Measurements from ENCODE around the gene GNPAT.

Gene GNPAT

DNA sequence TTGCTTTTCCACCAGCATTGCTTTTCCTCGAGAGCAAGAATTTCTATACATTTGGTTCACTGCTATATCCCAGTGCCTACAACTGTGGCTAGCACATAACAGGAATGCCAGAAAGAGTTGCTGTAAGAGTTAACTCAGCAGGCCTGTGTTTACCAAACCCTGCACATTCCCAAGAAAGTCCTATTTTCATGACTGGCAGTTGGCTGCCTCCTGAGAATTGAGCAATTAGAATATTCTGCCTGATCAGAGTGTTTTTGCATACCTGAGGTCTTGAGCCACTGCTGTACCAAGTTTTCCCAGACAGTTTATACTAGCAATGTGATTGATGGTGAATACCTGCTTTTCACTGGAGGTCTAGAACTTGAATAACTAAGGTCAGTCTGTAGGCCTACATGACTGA lies 2.7 kb upstream of the GNPAT start:
- Histone ChIP-seq H3K4me3 (ENCODE audit: insufficient read depth, low read length, poor library complexity, severe bottlenecking) (no peak overlapping the region), H3K9me3 (ENCODE audit: insufficient read depth, low read length) (no peaks in the 10 kb centered on the region), H3K27me3 (ENCODE audit: low read length) (no peaks in the 10 kb centered on the region), H3F3A (ENCODE audit: insufficient read depth) (no peaks in the 10 kb centered on the region), H2AFZ (ENCODE audit: low read depth, low read length, severe bottlenecking) (no peak overlapping the region), H3K4me2 (ENCODE audit: low read depth, low read length, poor library complexity, severe bottlenecking) (no peak overlapping the region), H3K36me3 (ENCODE audit: low read length) (no peaks in the 10 kb centered on the region; the same call in 1 of the 2 replicates), H3K9ac (ENCODE audit: low read length) (no peak overlapping the region), H3K27ac (ENCODE audit: low read depth, low read length) (no peak overlapping the region), H3K79me2 (ENCODE audit: insufficient read depth, low read length) (peaks cover 53% of the 10 kb centered on the region), H4K20me1 (ENCODE audit: low read depth, low read length) (no peaks in the 10 kb centered on the region), H3K9me2 (replicated peaks; ENCODE audit: insufficient read depth, low read length) (no peaks in the 10 kb centered on the region)
- TF ChIP-seq, protein P1, sequence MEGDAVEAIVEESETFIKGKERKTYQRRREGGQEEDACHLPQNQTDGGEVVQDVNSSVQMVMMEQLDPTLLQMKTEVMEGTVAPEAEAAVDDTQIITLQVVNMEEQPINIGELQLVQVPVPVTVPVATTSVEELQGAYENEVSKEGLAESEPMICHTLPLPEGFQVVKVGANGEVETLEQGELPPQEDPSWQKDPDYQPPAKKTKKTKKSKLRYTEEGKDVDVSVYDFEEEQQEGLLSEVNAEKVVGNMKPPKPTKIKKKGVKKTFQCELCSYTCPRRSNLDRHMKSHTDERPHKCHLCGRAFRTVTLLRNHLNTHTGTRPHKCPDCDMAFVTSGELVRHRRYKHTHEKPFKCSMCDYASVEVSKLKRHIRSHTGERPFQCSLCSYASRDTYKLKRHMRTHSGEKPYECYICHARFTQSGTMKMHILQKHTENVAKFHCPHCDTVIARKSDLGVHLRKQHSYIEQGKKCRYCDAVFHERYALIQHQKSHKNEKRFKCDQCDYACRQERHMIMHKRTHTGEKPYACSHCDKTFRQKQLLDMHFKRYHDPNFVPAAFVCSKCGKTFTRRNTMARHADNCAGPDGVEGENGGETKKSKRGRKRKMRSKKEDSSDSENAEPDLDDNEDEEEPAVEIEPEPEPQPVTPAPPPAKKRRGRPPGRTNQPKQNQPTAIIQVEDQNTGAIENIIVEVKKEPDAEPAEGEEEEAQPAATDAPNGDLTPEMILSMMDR (IDR thresholded peaks at IDR 0.05; ENCODE audit: insufficient read depth, low read length, poor library complexity, severe bottlenecking): no peak

DNA sequence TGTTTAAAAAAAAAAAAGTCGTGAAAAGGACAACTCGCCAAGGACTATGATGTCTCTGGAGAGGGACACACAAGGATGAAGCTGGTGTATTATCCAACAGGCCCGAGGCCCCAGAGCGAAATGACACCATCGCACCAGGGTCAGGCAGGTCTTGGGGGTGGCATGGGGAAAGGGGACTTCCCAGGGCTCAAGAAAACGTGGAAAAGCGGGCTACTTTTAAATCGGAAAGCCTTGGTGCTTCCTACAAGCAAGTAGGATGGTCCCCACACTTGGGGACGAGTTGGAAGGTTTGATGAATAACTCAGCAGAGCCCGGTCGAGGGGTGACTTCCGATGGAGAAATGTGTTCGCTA lies 505 bp upstream of the GNPAT start:
- Histone ChIP-seq H2AFZ (ENCODE audit: low read depth, low read length, severe bottlenecking) (peak overlapping the region; percentile 84), H3K4me3 (ENCODE audit: insufficient read depth, low read length, poor library complexity, severe bottlenecking) (peak overlapping the region; percentile 92), H3K9me2 (replicated peaks; ENCODE audit: insufficient read depth, low read length) (no peaks in the 10 kb centered on the region), H3K4me2 (ENCODE audit: low read depth, low read length, poor library complexity, severe bottlenecking) (peak overlapping the region; percentile 64), H3K79me2 (ENCODE audit: insufficient read depth, low read length) (peaks cover 63% of the 10 kb centered on the region), H4K20me1 (ENCODE audit: low read depth, low read length) (no peaks in the 10 kb centered on the region), H3F3A (ENCODE audit: insufficient read depth) (no peaks in the 10 kb centered on the region), H3K9ac (ENCODE audit: low read length) (peak overlapping the region; percentile 80), H3K27me3 (ENCODE audit: low read length) (no peaks in the 10 kb centered on the region), H3K27ac (ENCODE audit: low read depth, low read length) (peak overlapping the region; percentile 44), H3K36me3 (ENCODE audit: low read length) (no peaks in the 10 kb centered on the region; the same call in 1 of the 2 replicates), H3K9me3 (ENCODE audit: insufficient read depth, low read length) (no peaks in the 10 kb centered on the region)
- TF ChIP-seq, protein P1 (IDR thresholded peaks at IDR 0.05; ENCODE audit: insufficient read depth, low read length, poor library complexity, severe bottlenecking): no peak
- TF ChIP-seq EZH2phosphoT487 (conservative IDR thresholded peaks at IDR 0.05; ENCODE audit: low read length): no peak

DNA sequence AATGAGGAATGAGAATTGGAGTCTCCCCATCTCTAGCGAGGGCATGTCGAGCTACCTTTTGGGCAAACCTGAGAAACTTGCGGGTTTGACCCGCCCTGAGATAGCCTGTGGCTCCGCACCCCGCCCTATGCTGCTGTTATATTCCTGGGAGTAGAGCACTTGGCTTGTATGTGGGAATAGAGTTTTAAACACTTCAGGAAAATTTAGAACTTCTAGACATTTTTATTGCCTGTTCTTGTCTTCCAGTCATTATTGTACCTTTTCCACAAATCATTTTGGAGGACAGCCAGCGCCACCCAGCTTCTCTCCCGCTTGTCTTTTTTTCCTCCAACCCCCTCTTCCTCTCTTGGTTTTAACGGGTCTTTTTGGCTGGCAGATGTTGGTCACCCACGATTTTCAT lies 738 bp downstream of the GNPAT start:
- TF ChIP-seq EZH2phosphoT487 (conservative IDR thresholded peaks at IDR 0.05; ENCODE audit: low read length): no peak
- TF ChIP-seq, protein P1 (IDR thresholded peaks at IDR 0.05; ENCODE audit: insufficient read depth, low read length, poor library complexity, severe bottlenecking): peak; percentile 29
- Histone ChIP-seq H3K79me2 (ENCODE audit: insufficient read depth, low read length) (peaks cover 64% of the 10 kb centered on the region), H3K9me2 (replicated peaks; ENCODE audit: insufficient read depth, low read length) (no peaks in the 10 kb centered on the region)

More for the DNA sequence above, 738 bp downstream of the GNPAT start:
- H3K27me3 ChIP-seq (ENCODE audit: low read length): no peaks in the 10 kb centered on the region
- no peaks in the 10 kb centered on the region for H4K20me1 ChIP-seq (ENCODE audit: low read depth, low read length)
- H3K9ac ChIP-seq (ENCODE audit: low read length): peak overlapping the region; percentile 80
- no peaks in the 10 kb centered on the region for H3K9me3 ChIP-seq (ENCODE audit: insufficient read depth, low read length)
- H2AFZ ChIP-seq (ENCODE audit: low read depth, low read length, severe bottlenecking): peak overlapping the region; percentile 84
- H3K27ac ChIP-seq (ENCODE audit: low read depth, low read length): peak overlapping the region; percentile 23; the same call in 1 of the 2 replicates
- H3K36me3 ChIP-seq (ENCODE audit: low read length): no peaks in the 10 kb centered on the region; the same call in 1 of the 2 replicates
- no peaks in the 10 kb centered on the region for H3F3A ChIP-seq (ENCODE audit: insufficient read depth)
- peak overlapping the region; percentile 92 for H3K4me3 ChIP-seq (ENCODE audit: insufficient read depth, low read length, poor library complexity, severe bottlenecking)
- H3K4me2 ChIP-seq (ENCODE audit: low read depth, low read length, poor library complexity, severe bottlenecking): peak overlapping the region; percentile 84
